Calu3 (cell line): ENCODE results near the gene UGT1A10. TPM values are rescaled to one million over a fixed set of nuclear protein-coding genes. Genes with fewer than 3 reads are reported as not detected.
"Not testable (repeated sequence)": the region's sequence is repeated elsewhere in the genome, so short reads cannot be mapped to it uniquely, and the experiment has no call there.

ENCODE experiments used
- BruUV-seq: library from RNA; stranded (reverse); fragments of 400-500 nt; replicated peaks from 2 replicates; lab custom pipeline; 2021; lab: Mats Ljungman, UMichigan
- CTCF ChIA-PET: fragments of 300-600 bp; sonication (Branson Sonifier 250); formaldehyde crosslinking; loops from one replicate; lab custom pipeline; 2022; ENCODE audit warnings: antibody characterized with exemption; lab: Charles Lee
- DNase-seq: peaks from one replicate; pipeline ENCODE4 v3.0.0; 2022
- H3K27ac Mint-ChIP-seq: one replicate; pipeline ENCODE4 v1.8.0; 2022; ENCODE audit warnings: mixed read lengths; ENCODE audit not compliant: unreplicated experiment
- H3K27me3 Mint-ChIP-seq: one replicate; pipeline ENCODE4 v1.8.0; 2022; ENCODE audit warnings: mixed read lengths; ENCODE audit not compliant: unreplicated experiment
- H3K36me3 Mint-ChIP-seq: one replicate; pipeline ENCODE4 v1.8.0; 2022; ENCODE audit warnings: mild to moderate bottlenecking, moderate library complexity, mixed read lengths; ENCODE audit not compliant: insufficient read depth, unreplicated experiment
- H3K4me1 Mint-ChIP-seq: one replicate; pipeline ENCODE4 v1.8.0; 2022; ENCODE audit warnings: mild to moderate bottlenecking, low read depth, mixed read lengths; ENCODE audit not compliant: unreplicated experiment
- H3K4me3 Mint-ChIP-seq: one replicate; pipeline ENCODE4 v1.8.0; 2022; ENCODE audit warnings: mild to moderate bottlenecking, low read depth, moderate library complexity, mixed read lengths; ENCODE audit not compliant: unreplicated experiment
- H3K9me3 Mint-ChIP-seq: one replicate; pipeline ENCODE4 v1.8.0; 2022; ENCODE audit warnings: low read depth, mixed read lengths; ENCODE audit not compliant: unreplicated experiment
- intact Hi-C: fragments of 100-400 bp; cut with micrococcal nuclease; formaldehyde crosslinking; loops from one replicate; pipeline ENCODE4 v1.10.0; 2022; ENCODE audit not compliant: unreplicated experiment
- total RNA-seq: library from RNA; stranded (reverse); gene quantifications from 2 replicates; pipeline ENCODE4 v1.2.3, GENCODE V29; 2022
- TF ChIP-seq, protein P1 (sequence below): fragments of 200-600 bp; IDR thresholded peaks from one replicate; pipeline ENCODE4 v1.8.0; 2022; ENCODE audit warnings: antibody characterized with exemption; ENCODE audit not compliant: unreplicated experiment

The UGT1A10 gene
- total RNA-seq, 1 experiment from 2014 or later = 107 TPM

DNA sequence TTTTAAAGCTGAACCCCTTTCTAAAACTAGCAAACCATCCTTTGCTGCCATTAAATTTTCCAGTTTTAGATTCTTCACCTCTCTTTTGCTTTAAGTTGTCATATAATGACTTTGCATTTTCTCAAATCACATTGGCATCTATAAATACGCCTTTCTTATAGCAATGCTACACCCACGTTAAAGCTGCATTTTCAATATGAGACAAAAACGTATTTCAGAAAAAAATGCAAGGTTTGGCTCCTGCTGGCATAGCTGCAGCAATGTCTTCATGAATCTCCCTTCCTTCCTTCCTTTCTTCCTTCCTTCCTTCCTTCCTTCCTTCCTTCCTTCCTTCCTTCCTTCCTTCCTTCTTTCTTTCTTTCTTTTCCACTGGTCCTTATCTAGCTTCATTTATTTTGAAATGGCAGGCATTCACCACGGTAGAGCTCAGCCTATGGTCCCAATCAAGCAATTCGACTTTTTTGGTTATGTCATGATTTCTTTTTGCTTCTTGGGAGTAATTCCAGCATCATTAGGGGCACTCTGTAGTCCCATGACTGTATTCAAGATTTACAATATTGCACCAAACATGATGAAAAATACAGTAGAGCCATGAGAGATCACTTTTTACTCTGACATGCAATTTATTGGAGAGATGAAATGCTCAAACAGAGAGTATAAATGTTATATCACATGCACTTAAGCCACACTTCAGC is 8.8 kb upstream of the UGT1A10 start:
- no TSS peak for BruUV-seq
- intact Hi-C loops = no loop called here
- Mint-ChIP-seq H3K4me1 (no peaks in the 10 kb centered on the region), H3K27ac (no peak overlapping the region), H3K4me3 (no peak overlapping the region), H3K27me3 (no peaks in the 10 kb centered on the region), H3K36me3 (no peaks in the 10 kb centered on the region), H3K9me3 (peaks cover 16% of the 10 kb centered on the region)
- DNase-seq = no peak
- TF ChIP-seq, protein P1, sequence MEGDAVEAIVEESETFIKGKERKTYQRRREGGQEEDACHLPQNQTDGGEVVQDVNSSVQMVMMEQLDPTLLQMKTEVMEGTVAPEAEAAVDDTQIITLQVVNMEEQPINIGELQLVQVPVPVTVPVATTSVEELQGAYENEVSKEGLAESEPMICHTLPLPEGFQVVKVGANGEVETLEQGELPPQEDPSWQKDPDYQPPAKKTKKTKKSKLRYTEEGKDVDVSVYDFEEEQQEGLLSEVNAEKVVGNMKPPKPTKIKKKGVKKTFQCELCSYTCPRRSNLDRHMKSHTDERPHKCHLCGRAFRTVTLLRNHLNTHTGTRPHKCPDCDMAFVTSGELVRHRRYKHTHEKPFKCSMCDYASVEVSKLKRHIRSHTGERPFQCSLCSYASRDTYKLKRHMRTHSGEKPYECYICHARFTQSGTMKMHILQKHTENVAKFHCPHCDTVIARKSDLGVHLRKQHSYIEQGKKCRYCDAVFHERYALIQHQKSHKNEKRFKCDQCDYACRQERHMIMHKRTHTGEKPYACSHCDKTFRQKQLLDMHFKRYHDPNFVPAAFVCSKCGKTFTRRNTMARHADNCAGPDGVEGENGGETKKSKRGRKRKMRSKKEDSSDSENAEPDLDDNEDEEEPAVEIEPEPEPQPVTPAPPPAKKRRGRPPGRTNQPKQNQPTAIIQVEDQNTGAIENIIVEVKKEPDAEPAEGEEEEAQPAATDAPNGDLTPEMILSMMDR = no peak
- CTCF ChIA-PET = no interaction called here

GRCh38 chr2:233638836-233639235 is 2.6 kb downstream of the UGT1A10 start:
- CTCF ChIA-PET = no interaction called here
- Mint-ChIP-seq H3K9me3 (no peaks in the 10 kb centered on the region), H3K27ac (peak overlapping the region; percentile 55), H3K4me1 (peaks cover 59% of the 10 kb centered on the region), H3K36me3 (peaks cover 34% of the 10 kb centered on the region), H3K4me3 (peak overlapping the region; percentile 82), H3K27me3 (no peaks in the 10 kb centered on the region)
- BruUV-seq = no TSS peak
- TF ChIP-seq, protein P1 = peak; percentile 36
- DNase-seq = peak; percentile 54
- intact Hi-C loops = loop anchor here (1.0 to 10.0 kb wide), 3 partner anchors 66 to 126 kb away; partner anchors contain the start of genes UGT1A1 and USP40

DNA sequence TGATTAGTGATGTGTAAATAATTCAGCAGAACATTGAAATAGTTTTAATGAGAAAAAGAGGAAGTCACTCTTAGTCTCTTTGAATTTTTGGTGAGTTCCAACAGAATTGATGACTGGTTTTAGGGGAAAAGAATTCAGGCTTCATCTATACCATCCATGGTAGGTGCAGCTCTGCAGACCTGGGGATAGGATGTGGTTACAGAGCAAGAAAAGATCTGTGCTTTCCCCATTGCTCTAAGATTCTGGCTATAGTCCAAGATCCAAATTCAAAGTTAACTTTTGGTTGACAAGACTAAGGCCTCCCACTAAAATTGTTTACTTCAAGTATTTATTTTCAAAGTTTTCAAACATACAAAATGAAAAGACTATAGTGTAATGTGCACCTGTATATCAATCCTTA is 3.6 kb downstream of the UGT1A10 start:
- intact Hi-C loops = loop anchor here (2.0 to 10.0 kb wide), 3 partner anchors 65 to 192 kb away; partner anchors contain the start of gene UGT1A1
- Mint-ChIP-seq H3K27me3 (no peaks in the 10 kb centered on the region), H3K27ac (peak overlapping the region; percentile 50), H3K9me3 (peaks cover 4% of the 10 kb centered on the region), H3K36me3 (peaks cover 34% of the 10 kb centered on the region), H3K4me3 (peak overlapping the region; percentile 82), H3K4me1 (peaks cover 57% of the 10 kb centered on the region)
- CTCF ChIA-PET = no interaction called here
- DNase-seq = no peak
- TF ChIP-seq, protein P1 = no peak
- no TSS peak for BruUV-seq

DNA sequence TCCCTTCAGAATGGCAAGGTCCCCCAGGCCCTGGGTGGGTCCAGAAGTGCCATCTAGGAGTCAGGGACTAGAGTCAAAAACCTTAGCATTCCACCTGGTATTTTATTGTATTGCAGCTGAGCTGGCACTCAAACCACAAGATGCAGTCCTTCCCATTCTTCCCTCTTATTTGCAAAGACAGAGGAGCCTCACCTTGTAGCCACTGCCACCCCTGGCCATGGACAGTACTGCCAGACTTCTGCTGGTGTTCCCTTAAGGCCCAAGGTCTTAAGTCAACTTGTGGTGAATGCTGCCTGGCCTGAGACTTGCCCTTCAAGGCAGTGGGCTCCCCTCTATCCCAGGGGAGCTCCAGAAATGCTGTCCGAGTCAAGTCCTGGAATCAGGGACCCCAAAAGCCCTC is 6.9 kb downstream of the UGT1A10 start:
- H3K36me3 Mint-ChIP-seq = peaks cover 19% of the 10 kb centered on the region
- peaks cover 42% of the 10 kb centered on the region for H3K4me1 Mint-ChIP-seq
- TF ChIP-seq, protein P1 = peak; percentile 53
- peak; percentile 63 for DNase-seq
- peak overlapping the region; percentile 18 for H3K27ac Mint-ChIP-seq
- H3K27me3 Mint-ChIP-seq = no peaks in the 10 kb centered on the region
- peaks cover 10% of the 10 kb centered on the region for H3K9me3 Mint-ChIP-seq
- intact Hi-C loops = loop anchor here (5.0 kb wide), 1 partner anchor 189 kb away; no protein-coding TSS in a partner anchor
- CTCF ChIA-PET = interaction anchor here (0.7 kb wide), 1 partner anchor 69 kb away, joined by 3 read pairs; the partner anchor contains the start of gene UGT1A5
- no peak overlapping the region for H3K4me3 Mint-ChIP-seq
- no TSS peak for BruUV-seq

DNA sequence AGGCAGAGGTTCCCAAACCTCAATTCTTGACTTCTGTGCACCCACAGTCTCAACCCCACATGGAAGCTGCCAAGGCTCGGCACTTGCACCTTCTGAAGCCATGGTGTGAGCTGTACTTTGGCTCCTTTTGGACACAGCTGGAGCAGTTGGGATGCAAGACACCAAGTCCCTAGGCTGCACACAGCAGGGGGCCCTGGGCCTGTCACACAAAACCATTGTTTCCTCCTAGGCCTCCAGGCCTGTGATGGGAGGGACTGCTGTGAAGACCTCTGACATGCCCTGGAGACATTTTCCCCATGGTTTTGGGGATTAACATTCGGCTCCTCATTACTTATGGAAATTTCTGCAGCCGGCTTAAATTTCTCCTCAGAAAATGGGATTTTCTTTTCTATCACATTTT is 9.8 kb downstream of the UGT1A10 start:
- H3K4me3 Mint-ChIP-seq, DNase-seq, H3K27ac Mint-ChIP-seq, CTCF ChIA-PET, BruUV-seq, H3K27me3 Mint-ChIP-seq, intact Hi-C loops, H3K36me3 Mint-ChIP-seq: not testable (repeated sequence)
- Mint-ChIP-seq H3K4me1 (peaks cover 38% of the 10 kb centered on the region), H3K9me3 (peaks cover 10% of the 10 kb centered on the region)
